ENCODE measurements around the gene FOXJ3.

FOXJ3 gene

GRCh38 chr1:42143896-42144710 lies 190.9 kb downstream of the FOXJ3 start:
- no peak for DNase-seq (ENCODE audit: low spot score)

GRCh38 chr1:42142894-42143675 lies 191.9 kb downstream of the FOXJ3 start:
- no peak for DNase-seq (ENCODE audit: low spot score)

- DNase-seq (ENCODE audit: low spot score): no peak
These were observed 193.1 kb downstream of the FOXJ3 start for GRCh38 chr1:42141978-42142377.

GRCh38 chr1:42140191-42140590 lies 194.8 kb downstream of the FOXJ3 start:
- no peak for DNase-seq (ENCODE audit: low spot score)

- no peak for DNase-seq (ENCODE audit: low spot score)
These were observed 195.6 kb downstream of the FOXJ3 start for GRCh38 chr1:42139444-42139843.

GRCh38 chr1:42138586-42138985 lies 196.4 kb downstream of the FOXJ3 start:
- DNase-seq (ENCODE audit: low spot score): no peak

- DNase-seq (ENCODE audit: low spot score): no peak
These were observed 197.3 kb downstream of the FOXJ3 start for GRCh38 chr1:42137766-42138165.

GRCh38 chr1:42136466-42136865 lies 198.6 kb downstream of the FOXJ3 start:
- DNase-seq (ENCODE audit: low spot score): no peak

- DNase-seq (ENCODE audit: low spot score): no peak
These were observed 199.6 kb downstream of the FOXJ3 start for GRCh38 chr1:42135426-42135825.

- DNase-seq (ENCODE audit: low spot score): no peak
These were observed 201.1 kb downstream of the FOXJ3 start for GRCh38 chr1:42133809-42134526.

GRCh38 chr1:42133390-42133789 lies 201.6 kb downstream of the FOXJ3 start:
- no peak for DNase-seq (ENCODE audit: low spot score)

- no peak for DNase-seq (ENCODE audit: low spot score)
These were observed 204.9 kb downstream of the FOXJ3 start for GRCh38 chr1:42130061-42130660.

- no peak for DNase-seq (ENCODE audit: low spot score)
These were observed 206.1 kb downstream of the FOXJ3 start for GRCh38 chr1:42128964-42129363.

GRCh38 chr1:42128499-42128898 lies 206.5 kb downstream of the FOXJ3 start:
- no peak for DNase-seq (ENCODE audit: low spot score)

- no peak for DNase-seq (ENCODE audit: low spot score)
These were observed 207.3 kb downstream of the FOXJ3 start for GRCh38 chr1:42127767-42128166.
